Activated CD8-positive, alpha-beta memory T cell treated with anti-CD3 and anti-CD28 coated beads, Interleukin-2, amount 10 ng/mL, durations not matched to agents 7 days and 5 days (primary cell): Measurements from ENCODE around the gene TPK1. TPM values are rescaled to one million over a fixed set of nuclear protein-coding genes. Genes with fewer than 3 reads are reported as not detected.

ENCODE experiments used
- ATAC-seq: fragments of 150-1000 bp; cut with Tn5 transposase; one replicate; pipeline ENCODE4 v1.10.0; 2021; ENCODE audit warnings: moderate library complexity
- CTCF ChIA-PET: fragments of 350-600 bp; sonication (Branson Sonifier 250); formaldehyde crosslinking; loops from one replicate; lab custom pipeline; 2021; ENCODE audit warnings: antibody characterized with exemption; lab: Charles Lee
- DNase-seq: peaks from one replicate; pipeline ENCODE4 v3.0.0-alpha.2; 2020
- H3K27ac Mint-ChIP-seq: one replicate; pipeline ENCODE4 v1.8.0; 2021; ENCODE audit warnings: mild to moderate bottlenecking, mixed read lengths
- H3K27me3 Mint-ChIP-seq: one replicate; pipeline ENCODE4 v1.8.0; 2021; ENCODE audit warnings: mixed read lengths
- H3K36me3 Mint-ChIP-seq: one replicate; pipeline ENCODE4 v1.8.0; 2021; ENCODE audit warnings: mild to moderate bottlenecking, mixed read lengths
- H3K4me1 Mint-ChIP-seq: one replicate; pipeline ENCODE4 v1.8.0; 2021; ENCODE audit warnings: mixed read lengths
- H3K4me3 Mint-ChIP-seq: one replicate; pipeline ENCODE4 v1.8.0; 2021; ENCODE audit warnings: mild to moderate bottlenecking, moderate library complexity, mixed read lengths
- H3K9me3 Mint-ChIP-seq: one replicate; pipeline ENCODE4 v1.8.0; 2022; ENCODE audit warnings: low read depth, mixed read lengths
- total RNA-seq, 2 experiments: library from RNA; stranded (reverse); gene quantifications; one replicate each; pipeline ENCODE4 v1.2.3, GENCODE V29; 2021

The TPK1 gene
- total RNA-seq, 2 experiments from 2014 or later: 13.1 to 15.0 TPM

DNA sequence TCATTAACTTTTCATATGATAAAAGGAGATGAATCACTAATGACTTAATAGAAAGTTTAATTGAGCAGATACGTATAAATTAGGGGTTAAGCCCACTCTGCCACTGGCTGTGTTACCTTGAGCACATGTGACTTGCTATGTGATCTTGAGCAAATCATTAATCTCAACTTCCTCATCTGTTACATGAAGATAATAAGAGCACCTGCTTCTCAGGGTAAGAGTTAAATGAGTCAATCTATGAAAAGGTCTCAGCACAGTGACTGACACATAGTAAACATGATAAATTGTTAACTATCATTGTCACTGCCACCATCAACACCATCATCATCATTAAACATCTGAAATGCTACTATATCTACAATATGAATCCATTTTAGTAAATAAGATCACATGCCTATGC is 110.8 kb downstream of the TPK1 start:
- ATAC-seq: no peak
- CTCF ChIA-PET: no interaction called here
- no peaks in the 10 kb centered on the region for H3K27me3 Mint-ChIP-seq
- no peak overlapping the region for H3K27ac Mint-ChIP-seq
- H3K9me3 Mint-ChIP-seq: no peaks in the 10 kb centered on the region
- peaks cover 5% of the 10 kb centered on the region for H3K4me1 Mint-ChIP-seq
- H3K36me3 Mint-ChIP-seq: no peaks in the 10 kb centered on the region
- no peak overlapping the region for H3K4me3 Mint-ChIP-seq
- no peak for DNase-seq

DNA sequence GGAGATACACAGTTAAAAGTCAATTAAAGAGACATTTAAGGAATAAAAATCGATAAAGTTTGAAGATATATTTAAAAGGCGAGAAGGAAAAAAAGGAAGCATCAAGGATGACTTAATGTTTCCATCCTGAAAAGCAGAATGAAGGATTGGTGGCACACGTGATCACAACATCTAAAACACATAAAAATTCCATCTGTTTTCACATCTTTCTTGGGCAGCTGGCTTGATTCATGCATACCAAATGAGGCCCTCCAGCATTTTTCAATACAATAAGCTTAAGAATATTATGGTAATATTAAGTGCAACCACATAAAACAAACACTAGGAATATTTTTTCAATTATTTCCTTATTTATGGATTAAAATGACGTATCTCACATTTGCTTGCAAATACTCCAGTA is 112.6 kb downstream of the TPK1 start:
- CTCF ChIA-PET: no interaction called here
- DNase-seq (no peak), ATAC-seq (no peak)
- H3K4me1 Mint-ChIP-seq: peaks cover 5% of the 10 kb centered on the region
- H3K4me3 Mint-ChIP-seq: no peak overlapping the region
- no peaks in the 10 kb centered on the region for H3K27me3 Mint-ChIP-seq
- no peaks in the 10 kb centered on the region for H3K36me3 Mint-ChIP-seq
- no peak overlapping the region for H3K27ac Mint-ChIP-seq
- no peaks in the 10 kb centered on the region for H3K9me3 Mint-ChIP-seq

DNA sequence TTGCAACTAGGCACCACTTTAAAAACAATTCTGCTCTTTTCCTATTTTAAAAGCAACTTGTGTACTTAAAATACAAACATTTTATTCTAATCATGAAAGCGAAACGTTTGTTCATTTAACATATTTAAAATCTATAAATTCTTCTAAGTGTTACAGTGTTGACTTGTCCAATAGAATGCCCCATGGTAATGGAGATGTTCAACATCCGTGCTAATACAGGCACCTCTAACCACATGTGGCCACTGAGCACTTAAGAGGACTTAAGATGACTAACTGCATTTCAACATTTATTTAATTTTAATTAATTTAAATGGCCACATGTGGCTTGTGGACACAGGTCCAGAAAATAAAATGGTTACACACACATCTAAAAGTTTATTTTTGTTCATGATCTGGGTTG is 115.1 kb downstream of the TPK1 start:
- Mint-ChIP-seq H3K4me3 (no peak overlapping the region), H3K27ac (no peak overlapping the region), H3K36me3 (no peaks in the 10 kb centered on the region), H3K4me1 (peaks cover 5% of the 10 kb centered on the region), H3K9me3 (no peaks in the 10 kb centered on the region), H3K27me3 (no peaks in the 10 kb centered on the region)
- ATAC-seq (no peak), DNase-seq (no peak)
- CTCF ChIA-PET: no interaction called here

DNA sequence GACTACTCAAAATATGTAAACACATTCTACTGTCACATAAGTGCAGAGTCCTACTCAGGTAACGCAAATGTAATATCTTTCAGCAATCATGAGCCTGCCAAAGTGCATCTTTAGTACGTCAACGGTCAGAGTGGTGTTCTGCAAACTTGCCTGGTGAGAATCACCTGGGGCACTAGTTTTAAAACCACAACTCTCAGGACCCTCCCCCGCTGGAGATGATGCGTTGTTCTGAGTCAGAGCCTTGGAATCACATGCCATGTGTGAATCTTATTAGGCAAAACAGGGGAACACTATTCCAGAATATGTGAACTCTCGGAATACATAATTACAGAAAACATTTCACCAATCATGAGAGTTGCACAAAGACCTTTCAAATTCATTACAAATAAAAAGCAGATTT is 115.7 kb downstream of the TPK1 start:
- DNase-seq: no peak
- H3K27ac Mint-ChIP-seq: no peak overlapping the region
- H3K9me3 Mint-ChIP-seq: no peaks in the 10 kb centered on the region
- CTCF ChIA-PET: no interaction called here
- H3K36me3 Mint-ChIP-seq: no peaks in the 10 kb centered on the region
- H3K4me3 Mint-ChIP-seq: no peak overlapping the region
- no peaks in the 10 kb centered on the region for H3K27me3 Mint-ChIP-seq
- peaks cover 5% of the 10 kb centered on the region for H3K4me1 Mint-ChIP-seq
- ATAC-seq: no peak

DNA sequence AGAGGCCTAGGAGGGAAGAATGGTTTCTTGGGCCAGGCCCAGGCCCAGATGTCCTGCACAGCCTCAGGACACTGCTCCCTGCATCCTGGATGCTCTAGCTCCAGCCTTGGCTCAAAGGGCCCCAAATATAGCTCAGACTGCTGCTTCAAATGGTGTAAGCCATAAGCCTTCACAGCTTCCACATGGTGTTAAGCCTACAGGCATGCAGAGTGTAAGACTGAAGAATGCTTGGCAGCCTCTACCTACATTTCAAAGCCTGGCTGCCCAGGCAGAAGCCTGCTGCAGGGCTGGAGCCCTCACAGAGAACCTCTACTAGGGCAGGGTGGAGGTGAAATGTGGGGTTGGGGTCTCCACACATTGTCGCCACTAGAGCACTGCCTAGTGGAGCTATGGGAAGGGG is 118.1 kb downstream of the TPK1 start:
- no peak for DNase-seq
- H3K27ac Mint-ChIP-seq: no peak overlapping the region
- no peaks in the 10 kb centered on the region for H3K36me3 Mint-ChIP-seq
- no peak for ATAC-seq
- H3K27me3 Mint-ChIP-seq: no peaks in the 10 kb centered on the region
- peaks cover 5% of the 10 kb centered on the region for H3K4me1 Mint-ChIP-seq
- H3K4me3 Mint-ChIP-seq: no peak overlapping the region
- no peaks in the 10 kb centered on the region for H3K9me3 Mint-ChIP-seq
- CTCF ChIA-PET: no interaction called here

DNA sequence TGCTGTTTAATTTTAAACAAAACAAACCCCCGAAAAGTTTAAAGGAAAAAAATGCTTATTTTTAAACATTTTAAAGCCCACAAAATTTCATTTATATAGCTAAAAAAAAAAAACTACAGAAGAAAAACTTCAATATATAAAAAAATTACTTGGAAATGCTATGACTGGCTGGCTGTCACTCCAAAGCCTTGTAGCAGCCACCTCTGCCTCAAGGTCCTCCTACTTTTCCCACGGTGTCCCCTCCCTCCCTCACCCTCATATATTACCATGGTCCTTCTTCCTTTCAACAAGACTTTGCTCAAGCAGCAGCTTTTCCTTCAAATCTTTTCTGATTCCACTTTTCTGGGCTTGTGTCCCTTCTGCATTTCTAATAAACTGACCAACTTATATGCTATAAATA is 122.0 kb downstream of the TPK1 start:
- ATAC-seq (no peak), DNase-seq (no peak)
- Mint-ChIP-seq H3K4me3 (no peak overlapping the region), H3K27ac (no peak overlapping the region), H3K9me3 (peaks cover 2% of the 10 kb centered on the region), H3K36me3 (no peaks in the 10 kb centered on the region), H3K27me3 (no peaks in the 10 kb centered on the region), H3K4me1 (no peaks in the 10 kb centered on the region)
- CTCF ChIA-PET: no interaction called here

DNA sequence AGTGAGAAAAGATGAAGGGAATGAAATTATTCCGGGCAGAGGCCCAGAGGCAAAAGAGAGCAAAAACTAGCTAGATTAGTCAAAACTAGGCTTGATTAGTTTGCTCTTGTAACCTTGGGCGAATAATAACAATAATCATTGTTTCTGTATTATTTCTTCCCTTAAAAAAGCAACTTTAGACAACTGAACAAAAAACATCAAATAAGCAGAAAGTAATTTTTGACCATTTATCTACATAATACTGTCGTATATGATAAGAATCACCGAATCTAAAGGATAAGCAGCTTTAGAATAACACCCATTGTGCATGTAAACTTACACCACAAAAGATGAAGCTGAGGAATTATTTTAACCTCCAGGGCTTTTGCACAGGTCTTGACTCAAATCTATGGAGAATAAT is 125.1 kb downstream of the TPK1 start:
- no peak overlapping the region for H3K27ac Mint-ChIP-seq

DNA sequence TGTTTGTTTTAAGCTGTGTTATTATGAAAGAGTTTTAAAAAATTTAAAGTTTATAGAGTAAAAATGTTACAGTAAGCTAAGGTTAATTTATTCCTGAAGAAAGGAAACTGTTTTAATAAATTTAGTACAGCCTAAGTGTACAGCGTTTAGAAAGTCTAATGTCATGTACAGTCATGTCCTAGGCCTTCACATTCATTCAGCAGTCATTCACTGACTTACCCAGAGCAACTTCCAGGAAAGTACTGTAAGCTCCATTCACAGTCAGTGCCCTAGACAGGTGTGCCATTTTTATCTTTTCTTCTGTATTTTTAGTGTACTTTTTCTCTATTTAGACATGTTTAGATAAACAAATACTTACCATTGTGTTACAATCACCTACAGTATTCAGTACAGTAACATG is 126.8 kb downstream of the TPK1 start:
- H3K9me3 Mint-ChIP-seq: peaks cover 3% of the 10 kb centered on the region
- no peaks in the 10 kb centered on the region for H3K4me1 Mint-ChIP-seq
- ATAC-seq (no peak), DNase-seq (no peak)
- no peak overlapping the region for H3K27ac Mint-ChIP-seq
- H3K36me3 Mint-ChIP-seq: peaks cover 2% of the 10 kb centered on the region
- no peak overlapping the region for H3K4me3 Mint-ChIP-seq
- CTCF ChIA-PET: no interaction called here
- H3K27me3 Mint-ChIP-seq: no peaks in the 10 kb centered on the region

More for the DNA sequence above, 125.1 kb downstream of the TPK1 start:
- CTCF ChIA-PET: no interaction called here
- Mint-ChIP-seq H3K4me1 (no peaks in the 10 kb centered on the region), H3K9me3 (peaks cover 2% of the 10 kb centered on the region), H3K4me3 (no peak overlapping the region), H3K36me3 (no peaks in the 10 kb centered on the region), H3K27me3 (no peaks in the 10 kb centered on the region)
- DNase-seq: no peak
- no peak for ATAC-seq

DNA sequence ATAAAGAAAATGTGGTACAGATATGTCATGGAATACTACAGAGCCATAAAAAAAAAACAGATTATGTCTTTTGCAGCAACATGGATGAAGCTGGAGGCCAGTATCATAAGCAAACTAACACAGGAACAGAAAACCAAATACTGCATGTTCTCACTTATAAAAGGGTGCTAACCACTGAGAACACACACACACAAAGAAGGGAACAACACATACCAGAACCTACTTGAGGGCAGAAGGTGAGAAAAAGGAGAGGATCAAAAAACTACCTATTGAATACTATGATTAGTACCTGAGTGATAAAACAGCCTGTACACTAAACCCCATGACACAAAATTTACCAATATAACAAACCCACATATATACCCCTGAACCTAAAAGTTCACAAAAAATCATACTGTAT is 144.6 kb downstream of the TPK1 start:
- CTCF ChIA-PET: no interaction called here
- H3K9me3 Mint-ChIP-seq: no peaks in the 10 kb centered on the region
- peaks cover 3% of the 10 kb centered on the region for H3K36me3 Mint-ChIP-seq
- H3K27me3 Mint-ChIP-seq: no peaks in the 10 kb centered on the region
- H3K4me3 Mint-ChIP-seq: no peak overlapping the region
- DNase-seq (no peak), ATAC-seq (no peak)
- no peaks in the 10 kb centered on the region for H3K4me1 Mint-ChIP-seq
- no peak overlapping the region for H3K27ac Mint-ChIP-seq

DNA sequence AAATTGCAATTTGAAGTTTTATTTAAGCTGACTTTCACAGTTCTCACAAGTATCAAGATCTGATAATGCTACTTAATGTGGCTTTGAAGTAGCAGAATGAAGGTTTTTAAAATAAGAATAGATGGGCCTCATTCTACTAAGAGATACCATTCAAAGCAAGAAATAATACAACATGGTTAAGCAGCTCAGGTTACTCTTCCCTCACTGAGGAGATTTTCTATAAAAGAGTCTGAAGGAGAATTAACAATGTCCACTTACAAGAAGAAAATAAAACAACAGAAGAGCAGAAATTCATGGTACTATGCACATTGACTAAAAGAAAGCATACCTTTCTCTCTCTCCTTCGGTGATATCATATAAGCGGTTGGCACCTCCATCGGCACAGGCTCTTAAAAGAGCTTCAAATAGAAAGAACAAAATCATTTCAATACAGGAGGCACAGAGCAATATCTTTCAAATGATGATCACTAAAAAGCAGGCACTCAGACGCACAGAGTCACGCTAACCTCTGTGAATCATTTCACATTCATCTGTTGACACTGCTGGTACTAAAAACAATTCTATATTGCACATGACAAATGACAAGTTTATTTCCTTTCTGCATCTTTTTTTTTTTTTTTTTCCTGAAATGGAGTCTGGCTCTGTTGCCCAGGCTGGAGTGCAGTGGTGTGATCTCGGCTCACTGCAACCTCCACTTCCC is 153.1 kb downstream of the TPK1 start:
- Mint-ChIP-seq H3K36me3 (no peaks in the 10 kb centered on the region), H3K4me1 (no peaks in the 10 kb centered on the region), H3K9me3 (no peaks in the 10 kb centered on the region), H3K27me3 (no peaks in the 10 kb centered on the region), H3K4me3 (no peak overlapping the region), H3K27ac (no peak overlapping the region)
- DNase-seq (no peak), ATAC-seq (no peak)
- CTCF ChIA-PET: interaction anchor here (0.5 kb wide), 1 partner anchor 19 kb away, joined by 3 read pairs; no protein-coding TSS in a partner anchor

DNA sequence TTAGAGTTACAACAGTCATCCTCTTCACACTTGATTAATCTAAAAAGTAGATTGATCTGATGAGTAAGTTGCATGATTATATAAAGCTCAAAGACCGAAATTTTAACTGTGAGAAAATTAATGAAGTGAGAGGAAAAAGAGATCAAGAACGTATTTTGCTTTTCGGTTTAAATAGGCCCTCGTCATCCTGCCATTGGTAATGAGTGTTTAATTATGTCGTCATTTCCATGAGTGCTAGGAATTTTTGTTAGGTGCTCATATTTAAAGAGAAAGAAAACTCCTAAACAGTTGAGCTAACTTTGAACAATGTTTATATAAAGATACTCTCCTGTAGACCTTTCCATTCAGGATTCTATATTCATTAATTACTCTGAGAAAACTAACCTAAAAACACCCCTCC is 159.4 kb downstream of the TPK1 start:
- no peaks in the 10 kb centered on the region for H3K9me3 Mint-ChIP-seq
- H3K27ac Mint-ChIP-seq: no peak overlapping the region
- no peak for DNase-seq
- CTCF ChIA-PET: no interaction called here
- no peak for ATAC-seq
- H3K27me3 Mint-ChIP-seq: no peaks in the 10 kb centered on the region
- H3K4me1 Mint-ChIP-seq: no peaks in the 10 kb centered on the region
- H3K36me3 Mint-ChIP-seq: no peaks in the 10 kb centered on the region
- H3K4me3 Mint-ChIP-seq: no peak overlapping the region

DNA sequence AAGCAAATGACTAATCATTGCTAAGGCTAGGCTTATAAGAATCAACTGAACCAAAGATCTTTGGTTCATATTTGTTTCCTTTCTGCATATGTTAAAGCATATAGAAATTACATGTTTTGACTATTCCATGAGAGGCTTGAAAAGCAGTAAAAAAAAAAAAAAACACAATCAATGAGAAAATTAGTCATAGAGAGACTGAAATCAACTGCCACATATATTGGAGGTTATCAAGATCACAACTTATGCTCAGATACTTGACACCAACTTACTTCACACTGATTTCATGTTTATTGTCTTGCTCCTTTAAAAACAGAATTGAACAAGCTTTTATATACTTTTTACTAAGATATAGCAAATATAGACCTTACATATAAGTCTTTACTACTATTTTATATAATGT is 161.3 kb downstream of the TPK1 start:
- H3K27me3 Mint-ChIP-seq: no peaks in the 10 kb centered on the region

DNA sequence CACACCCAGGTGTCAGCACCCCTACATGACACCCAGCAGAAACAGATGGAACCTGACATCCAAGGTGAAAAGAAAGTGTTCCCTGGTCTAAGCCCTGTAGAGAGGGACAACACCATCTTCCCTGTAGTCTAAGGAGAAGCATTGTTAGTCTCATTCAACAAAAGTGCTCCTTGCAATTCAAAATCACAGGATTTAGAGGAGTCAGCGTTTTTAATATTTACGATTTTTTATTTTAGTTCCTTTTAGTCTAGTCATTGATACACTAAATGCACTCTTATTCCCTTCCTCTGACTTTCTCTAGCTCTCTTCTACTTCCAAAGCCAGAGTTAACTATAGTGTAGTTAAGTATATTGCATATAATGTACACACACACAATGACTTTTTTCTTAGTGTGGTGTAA is 163.0 kb downstream of the TPK1 start:
- ATAC-seq: no peak
- no peaks in the 10 kb centered on the region for H3K27me3 Mint-ChIP-seq

More for the DNA sequence above, 161.3 kb downstream of the TPK1 start:
- ATAC-seq: no peak
- Mint-ChIP-seq H3K4me3 (no peak overlapping the region), H3K4me1 (no peaks in the 10 kb centered on the region), H3K9me3 (no peaks in the 10 kb centered on the region), H3K27ac (no peak overlapping the region), H3K36me3 (no peaks in the 10 kb centered on the region)
- CTCF ChIA-PET: no interaction called here
- DNase-seq: no peak

DNA sequence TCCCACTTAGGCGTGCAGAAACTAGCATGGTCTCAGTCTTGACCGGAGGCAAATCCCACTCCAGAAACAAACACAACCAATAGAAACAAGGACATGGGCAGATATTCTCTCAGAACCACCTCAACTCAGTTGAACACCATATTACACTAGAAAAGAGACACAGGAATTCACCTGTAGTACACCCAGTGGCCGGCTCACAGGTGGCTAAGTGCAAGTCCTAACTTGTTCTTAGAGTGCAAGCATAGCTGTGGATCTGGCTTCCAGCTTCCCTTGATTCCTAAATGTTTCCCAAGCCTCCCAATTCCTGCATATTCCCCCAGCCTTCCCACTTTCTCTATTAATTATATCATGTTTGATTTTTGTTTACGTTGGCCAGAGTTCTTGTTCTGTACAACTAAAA is 164.4 kb downstream of the TPK1 start:
- Mint-ChIP-seq H3K36me3 (no peaks in the 10 kb centered on the region), H3K9me3 (no peaks in the 10 kb centered on the region), H3K27ac (peak overlapping the region; percentile 32), H3K27me3 (no peaks in the 10 kb centered on the region), H3K4me3 (no peak overlapping the region), H3K4me1 (no peaks in the 10 kb centered on the region)
- no peak for DNase-seq
- ATAC-seq: no peak
- CTCF ChIA-PET: no interaction called here

More for the DNA sequence above, 163.0 kb downstream of the TPK1 start:
- Mint-ChIP-seq H3K36me3 (no peaks in the 10 kb centered on the region), H3K27ac (no peak overlapping the region), H3K4me3 (no peak overlapping the region), H3K9me3 (no peaks in the 10 kb centered on the region), H3K4me1 (no peaks in the 10 kb centered on the region)
- CTCF ChIA-PET: no interaction called here
- DNase-seq: no peak

DNA sequence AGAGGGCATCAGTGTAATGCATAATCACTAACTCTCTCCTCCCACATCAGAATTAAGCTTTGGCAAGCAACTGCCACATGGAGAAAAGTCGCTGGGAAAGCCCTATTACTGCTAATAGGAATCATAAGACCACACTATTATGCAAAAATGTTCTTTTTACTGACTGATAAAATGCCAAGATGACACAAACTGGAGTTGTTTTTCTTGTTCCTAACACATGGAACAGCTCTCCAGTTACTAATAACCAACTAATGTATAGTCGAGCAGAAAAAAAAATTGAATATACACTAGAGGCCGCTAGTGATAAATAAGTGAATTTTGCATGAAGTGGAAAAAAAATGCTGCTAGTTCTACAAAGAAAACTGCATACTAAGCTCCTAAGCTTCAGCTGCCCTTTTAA is 165.6 kb downstream of the TPK1 start:
- Mint-ChIP-seq H3K27me3 (no peaks in the 10 kb centered on the region), H3K27ac (no peak overlapping the region)
- CTCF ChIA-PET: no interaction called here

More for the DNA sequence above, 165.6 kb downstream of the TPK1 start:
- no peak for ATAC-seq
- Mint-ChIP-seq H3K36me3 (no peaks in the 10 kb centered on the region), H3K4me1 (no peaks in the 10 kb centered on the region), H3K4me3 (no peak overlapping the region), H3K9me3 (no peaks in the 10 kb centered on the region)
- no peak for DNase-seq
